ENCODE results near the gene CD4.

CD4 gene

GRCh38 chr12:6867413-6868210 is 78.3 kb downstream of the CD4 start, which contains the start of gene TPI1 (continued):
- TF ChIP-seq ZBTB10 (tag by site-specific recombination; IDR thresholded peaks at IDR 0.05) (no peak), SP7 (tag by site-specific recombination; IDR thresholded peaks at IDR 0.05) (peak; percentile 48; the same call in 1 of the 2 replicates), ZNF394 (tag by site-specific recombination; IDR thresholded peaks at IDR 0.05; ENCODE audit: borderline replicate concordance) (no peak), YY2 (tag by site-specific recombination; IDR thresholded peaks at IDR 0.05) (peak; percentile 41; the same call in 1 of the 2 replicates), ZBTB21 (tag by site-specific recombination; IDR thresholded peaks at IDR 0.05) (no peak), ZNF692 (tag by site-specific recombination; IDR thresholded peaks at IDR 0.05) (peak; percentile 24; the same call in 1 of the 2 replicates), PRDM6 (tag by site-specific recombination; IDR thresholded peaks at IDR 0.05) (no peak), RBAK (tag by site-specific recombination; IDR thresholded peaks at IDR 0.05) (no peak), PBX3 (CRISPR knock-in tag; IDR thresholded peaks at IDR 0.05) (no peak), ZFP69B (tag by site-specific recombination; IDR thresholded peaks at IDR 0.05) (peak; percentile 26; the same call in 1 of the 2 replicates), ZNF133 (tag by site-specific recombination; IDR thresholded peaks at IDR 0.05) (no peak), KLF10 (tag by site-specific recombination; IDR thresholded peaks at IDR 0.05) (peak; percentile 65), GLIS1 (tag by site-specific recombination; IDR thresholded peaks at IDR 0.05) (peak; percentile 89), ZNF391 (tag by site-specific recombination; IDR thresholded peaks at IDR 0.05; ENCODE audit: borderline replicate concordance, low read depth) (peak; percentile 82; the same call in 1 of the 2 replicates), ZNF585B (tag by site-specific recombination; IDR thresholded peaks at IDR 0.05) (0 out of 2 replicates have a peak, but pooled peaks have one; percentile 28), YY1 (tag by site-specific recombination; IDR thresholded peaks at IDR 0.05) (peak; percentile 80), SP2 (tag by site-specific recombination; IDR thresholded peaks at IDR 0.05) (peak; percentile 56), HOXA7 (CRISPR knock-in tag; IDR thresholded peaks at IDR 0.05; ENCODE audit: borderline replicate concordance) (no peak), ZNF341 (tag by site-specific recombination; IDR thresholded peaks at IDR 0.05; ENCODE audit: low read depth) (no peak), ZNF510 (tag by site-specific recombination; IDR thresholded peaks at IDR 0.05; ENCODE audit: insufficient replicate concordance) (no peak)
- TF ChIP-seq, protein P1, sequence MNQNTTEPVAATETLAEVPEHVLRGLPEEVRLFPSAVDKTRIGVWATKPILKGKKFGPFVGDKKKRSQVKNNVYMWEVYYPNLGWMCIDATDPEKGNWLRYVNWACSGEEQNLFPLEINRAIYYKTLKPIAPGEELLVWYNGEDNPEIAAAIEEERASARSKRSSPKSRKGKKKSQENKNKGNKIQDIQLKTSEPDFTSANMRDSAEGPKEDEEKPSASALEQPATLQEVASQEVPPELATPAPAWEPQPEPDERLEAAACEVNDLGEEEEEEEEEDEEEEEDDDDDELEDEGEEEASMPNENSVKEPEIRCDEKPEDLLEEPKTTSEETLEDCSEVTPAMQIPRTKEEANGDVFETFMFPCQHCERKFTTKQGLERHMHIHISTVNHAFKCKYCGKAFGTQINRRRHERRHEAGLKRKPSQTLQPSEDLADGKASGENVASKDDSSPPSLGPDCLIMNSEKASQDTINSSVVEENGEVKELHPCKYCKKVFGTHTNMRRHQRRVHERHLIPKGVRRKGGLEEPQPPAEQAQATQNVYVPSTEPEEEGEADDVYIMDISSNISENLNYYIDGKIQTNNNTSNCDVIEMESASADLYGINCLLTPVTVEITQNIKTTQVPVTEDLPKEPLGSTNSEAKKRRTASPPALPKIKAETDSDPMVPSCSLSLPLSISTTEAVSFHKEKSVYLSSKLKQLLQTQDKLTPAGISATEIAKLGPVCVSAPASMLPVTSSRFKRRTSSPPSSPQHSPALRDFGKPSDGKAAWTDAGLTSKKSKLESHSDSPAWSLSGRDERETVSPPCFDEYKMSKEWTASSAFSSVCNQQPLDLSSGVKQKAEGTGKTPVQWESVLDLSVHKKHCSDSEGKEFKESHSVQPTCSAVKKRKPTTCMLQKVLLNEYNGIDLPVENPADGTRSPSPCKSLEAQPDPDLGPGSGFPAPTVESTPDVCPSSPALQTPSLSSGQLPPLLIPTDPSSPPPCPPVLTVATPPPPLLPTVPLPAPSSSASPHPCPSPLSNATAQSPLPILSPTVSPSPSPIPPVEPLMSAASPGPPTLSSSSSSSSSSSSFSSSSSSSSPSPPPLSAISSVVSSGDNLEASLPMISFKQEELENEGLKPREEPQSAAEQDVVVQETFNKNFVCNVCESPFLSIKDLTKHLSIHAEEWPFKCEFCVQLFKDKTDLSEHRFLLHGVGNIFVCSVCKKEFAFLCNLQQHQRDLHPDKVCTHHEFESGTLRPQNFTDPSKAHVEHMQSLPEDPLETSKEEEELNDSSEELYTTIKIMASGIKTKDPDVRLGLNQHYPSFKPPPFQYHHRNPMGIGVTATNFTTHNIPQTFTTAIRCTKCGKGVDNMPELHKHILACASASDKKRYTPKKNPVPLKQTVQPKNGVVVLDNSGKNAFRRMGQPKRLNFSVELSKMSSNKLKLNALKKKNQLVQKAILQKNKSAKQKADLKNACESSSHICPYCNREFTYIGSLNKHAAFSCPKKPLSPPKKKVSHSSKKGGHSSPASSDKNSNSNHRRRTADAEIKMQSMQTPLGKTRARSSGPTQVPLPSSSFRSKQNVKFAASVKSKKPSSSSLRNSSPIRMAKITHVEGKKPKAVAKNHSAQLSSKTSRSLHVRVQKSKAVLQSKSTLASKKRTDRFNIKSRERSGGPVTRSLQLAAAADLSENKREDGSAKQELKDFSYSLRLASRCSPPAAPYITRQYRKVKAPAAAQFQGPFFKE (tag by site-specific recombination; IDR thresholded peaks at IDR 0.05; ENCODE audit: borderline replicate concordance), result no peak
- TF ChIP-seq, protein P2, sequence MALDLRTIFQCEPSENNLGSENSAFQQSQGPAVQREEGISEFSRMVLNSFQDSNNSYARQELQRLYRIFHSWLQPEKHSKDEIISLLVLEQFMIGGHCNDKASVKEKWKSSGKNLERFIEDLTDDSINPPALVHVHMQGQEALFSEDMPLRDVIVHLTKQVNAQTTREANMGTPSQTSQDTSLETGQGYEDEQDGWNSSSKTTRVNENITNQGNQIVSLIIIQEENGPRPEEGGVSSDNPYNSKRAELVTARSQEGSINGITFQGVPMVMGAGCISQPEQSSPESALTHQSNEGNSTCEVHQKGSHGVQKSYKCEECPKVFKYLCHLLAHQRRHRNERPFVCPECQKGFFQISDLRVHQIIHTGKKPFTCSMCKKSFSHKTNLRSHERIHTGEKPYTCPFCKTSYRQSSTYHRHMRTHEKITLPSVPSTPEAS (tag by site-specific recombination; IDR thresholded peaks at IDR 0.05), result no peak
- TF ChIP-seq, protein P3, sequence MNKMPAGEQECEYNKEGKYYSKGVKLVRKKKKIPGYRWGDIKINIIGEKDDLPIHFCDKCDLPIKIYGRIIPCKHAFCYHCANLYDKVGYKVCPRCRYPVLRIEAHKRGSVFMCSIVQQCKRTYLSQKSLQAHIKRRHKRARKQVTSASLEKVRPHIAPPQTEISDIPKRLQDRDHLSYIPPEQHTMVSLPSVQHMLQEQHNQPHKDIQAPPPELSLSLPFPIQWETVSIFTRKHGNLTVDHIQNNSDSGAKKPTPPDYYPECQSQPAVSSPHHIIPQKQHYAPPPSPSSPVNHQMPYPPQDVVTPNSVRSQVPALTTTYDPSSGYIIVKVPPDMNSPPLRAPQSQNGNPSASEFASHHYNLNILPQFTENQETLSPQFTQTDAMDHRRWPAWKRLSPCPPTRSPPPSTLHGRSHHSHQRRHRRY (tag by site-specific recombination; IDR thresholded peaks at IDR 0.05), result no peak
